H1 (cell line): ENCODE data around the gene GUCA1A. TPM values are rescaled to one million over a fixed set of nuclear protein-coding genes. Genes with fewer than 3 reads are reported as not detected.

ENCODE experiments used
- EP300 ChIP-seq, 2 experiments: IDR thresholded peaks; 1 replicate in 1 of 2; 2 replicates in 1 of 2; pipeline ENCODE4 v1.6.1; 2011 to 2012; ENCODE audit warnings: low read depth in 2 of 2, low read length in 2 of 2, mild to moderate bottlenecking in 2 of 2, borderline replicate concordance in 1 of 2, inconsistent platforms in 1 of 2, moderate library complexity in 1 of 2
- JUN ChIP-seq: IDR thresholded peaks from 2 replicates; pipeline ENCODE4 v1.6.1; 2011; ENCODE audit warnings: low read depth, mild to moderate bottlenecking, improper control_type of control experiment, low read length
- MAFK ChIP-seq: IDR thresholded peaks from 2 replicates; pipeline ENCODE4 v1.6.1; 2012; ENCODE audit warnings: low read depth, mild to moderate bottlenecking, improper control_type of control experiment, low read length
- RBBP5 ChIP-seq: IDR thresholded peaks from 2 replicates; pipeline ENCODE4 v1.7.1; 2012; ENCODE audit warnings: low read depth, mild to moderate bottlenecking, inconsistent platforms, low read length, moderate library complexity, borderline replicate concordance
- polyA plus RNA-seq, 7 experiments: library from polyadenylated mRNA; depleted of rRNA in 3 of 7; stranded (reverse) in 5 of 7; unstranded in 2 of 7; fragments of >200 nt in 5 of 7; fragments of 200-250 nt in 2 of 7; gene quantifications; 1 replicate in 5 of 7; 2 replicates in 1 of 7; 4 replicates in 1 of 7; pipeline versions ENCODE4 v1.2.1 to v1.2.3, GENCODE V29; 2011 to 2013; ENCODE audit warnings: missing spikeins in 2 of 7, mixed read lengths in 2 of 7
- total RNA-seq: library from RNA; stranded (reverse); fragmentation: NEBNext Ultra II Directional; extraction: Animal tissue kit (Norgen Biotek cat#: 25700); gene quantifications from 2 replicates; pipeline ENCODE4 v1.2.1, GENCODE V29; 2021

Gene GUCA1A
- total and polyA plus RNA-seq, 2 of the 8 experiments (the other 6 are each of a cell fraction or from before 2014, with no cell fraction given) = 4.6 to 24.6 TPM

DNA sequence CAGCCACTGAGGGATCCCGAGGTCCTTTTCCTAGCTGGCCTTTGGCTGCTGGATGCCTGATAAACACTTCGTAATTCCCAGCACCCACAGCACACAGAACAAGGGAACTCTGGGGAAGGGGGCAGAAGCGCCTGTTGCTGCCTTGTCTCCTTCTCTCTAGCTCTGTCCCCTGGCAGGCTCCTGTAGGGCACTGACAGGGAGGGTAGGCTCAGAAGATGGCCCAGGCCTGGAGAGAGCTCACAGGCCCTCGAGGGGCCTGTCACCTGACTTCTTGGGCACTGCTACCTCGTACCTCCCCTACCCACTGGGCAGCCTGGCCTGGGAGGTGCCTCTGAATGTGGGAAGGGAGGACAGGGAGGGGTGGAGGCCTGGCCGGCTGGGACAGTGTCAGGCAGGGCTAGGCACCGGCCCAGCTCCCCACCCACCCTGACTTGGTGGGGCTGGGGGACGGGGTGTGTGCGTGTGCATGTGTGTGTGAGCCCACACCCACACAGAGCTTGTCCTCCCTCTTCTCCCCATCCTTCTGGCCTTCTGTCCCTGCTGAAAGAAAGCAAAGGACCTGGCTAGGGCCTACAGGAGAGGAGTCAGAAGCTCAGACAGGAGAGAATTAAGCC lies 48.8 kb upstream of the GUCA1A start (continued):
- TF ChIP-seq JUN = no peak
- no peak for TF ChIP-seq EP300 (IDR thresholded peaks at IDR 0.05; ENCODE audit: borderline replicate concordance in 1 of 2, low read depth in 2 of 2, low read length in 2 of 2)
- TF ChIP-seq MAFK = no peak
- TF ChIP-seq RBBP5 = no peak
